Epithelial cell of proximal tubule (primary cell): Measurements from ENCODE around the gene OR9A2. TPM values are rescaled to one million over a fixed set of nuclear protein-coding genes. Genes with fewer than 3 reads are reported as not detected.

ENCODE experiments used
- DNase-seq: peaks from one replicate; pipeline ENCODE4 v3.0.0-alpha.2; 2011; ENCODE audit warnings: low read depth
- H3K4me3 ChIP-seq: 2 replicates; pipeline ENCODE4 v1.5.1; 2011; ENCODE audit warnings: low read depth, mild to moderate bottlenecking, low read length
- total RNA-seq: library from RNA; depleted of rRNA; stranded (reverse); fragments of >200 nt; gene quantifications from 2 replicates; pipeline ENCODE4 v1.2.3, GENCODE V29; 2015
- TF ChIP-seq, protein P1 (sequence below): conservative IDR thresholded peaks from 2 replicates; pipeline ENCODE4 v1.5.1; 2012; ENCODE audit warnings: low read depth, mild to moderate bottlenecking, low read length

OR9A2 gene, protein sequence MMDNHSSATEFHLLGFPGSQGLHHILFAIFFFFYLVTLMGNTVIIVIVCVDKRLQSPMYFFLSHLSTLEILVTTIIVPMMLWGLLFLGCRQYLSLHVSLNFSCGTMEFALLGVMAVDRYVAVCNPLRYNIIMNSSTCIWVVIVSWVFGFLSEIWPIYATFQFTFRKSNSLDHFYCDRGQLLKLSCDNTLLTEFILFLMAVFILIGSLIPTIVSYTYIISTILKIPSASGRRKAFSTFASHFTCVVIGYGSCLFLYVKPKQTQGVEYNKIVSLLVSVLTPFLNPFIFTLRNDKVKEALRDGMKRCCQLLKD
- total RNA-seq = 0.17 TPM in 1 of 2 replicates, not detected in the other

- DNase-seq = no peak
- TF ChIP-seq, protein P1, sequence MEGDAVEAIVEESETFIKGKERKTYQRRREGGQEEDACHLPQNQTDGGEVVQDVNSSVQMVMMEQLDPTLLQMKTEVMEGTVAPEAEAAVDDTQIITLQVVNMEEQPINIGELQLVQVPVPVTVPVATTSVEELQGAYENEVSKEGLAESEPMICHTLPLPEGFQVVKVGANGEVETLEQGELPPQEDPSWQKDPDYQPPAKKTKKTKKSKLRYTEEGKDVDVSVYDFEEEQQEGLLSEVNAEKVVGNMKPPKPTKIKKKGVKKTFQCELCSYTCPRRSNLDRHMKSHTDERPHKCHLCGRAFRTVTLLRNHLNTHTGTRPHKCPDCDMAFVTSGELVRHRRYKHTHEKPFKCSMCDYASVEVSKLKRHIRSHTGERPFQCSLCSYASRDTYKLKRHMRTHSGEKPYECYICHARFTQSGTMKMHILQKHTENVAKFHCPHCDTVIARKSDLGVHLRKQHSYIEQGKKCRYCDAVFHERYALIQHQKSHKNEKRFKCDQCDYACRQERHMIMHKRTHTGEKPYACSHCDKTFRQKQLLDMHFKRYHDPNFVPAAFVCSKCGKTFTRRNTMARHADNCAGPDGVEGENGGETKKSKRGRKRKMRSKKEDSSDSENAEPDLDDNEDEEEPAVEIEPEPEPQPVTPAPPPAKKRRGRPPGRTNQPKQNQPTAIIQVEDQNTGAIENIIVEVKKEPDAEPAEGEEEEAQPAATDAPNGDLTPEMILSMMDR = no peak
- H3K4me3 ChIP-seq = no peak within 1 kb of the TSS
These were observed at the start of gene OR9A2 for GRCh38 chr7:143027032-143027431. Gene OR9A2 (minus strand): TSS chr7:143027132. CDS start chr7:143027132, 0 bp downstream.

GRCh38 chr7:143074141-143074540 is 47.2 kb upstream of the OR9A2 start:
- H3K4me3 ChIP-seq = no peak overlapping the region
- TF ChIP-seq, protein P1 = no peak
- DNase-seq = no peak

DNA sequence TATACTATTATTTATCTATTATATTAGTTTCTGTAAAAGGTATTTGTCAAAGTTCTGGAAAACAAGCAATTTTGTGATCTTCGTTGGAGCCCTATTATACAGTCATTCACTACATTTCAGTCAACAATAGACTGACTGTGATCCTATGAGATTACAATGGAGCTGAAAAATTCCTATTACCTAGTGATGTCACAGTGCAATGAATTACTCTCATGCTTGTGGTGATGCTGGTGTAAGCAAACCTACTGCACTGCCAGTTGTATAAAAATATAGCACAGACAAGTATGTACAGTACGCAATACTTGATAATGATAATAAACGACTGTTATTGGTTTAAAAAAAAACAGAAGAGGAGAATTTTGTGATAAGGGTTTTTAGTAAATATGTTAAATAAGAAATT is 46.6 kb upstream of the OR9A2 start:
- no peak for DNase-seq
- H3K4me3 ChIP-seq = no peak overlapping the region
- TF ChIP-seq, protein P1 = no peak

DNA sequence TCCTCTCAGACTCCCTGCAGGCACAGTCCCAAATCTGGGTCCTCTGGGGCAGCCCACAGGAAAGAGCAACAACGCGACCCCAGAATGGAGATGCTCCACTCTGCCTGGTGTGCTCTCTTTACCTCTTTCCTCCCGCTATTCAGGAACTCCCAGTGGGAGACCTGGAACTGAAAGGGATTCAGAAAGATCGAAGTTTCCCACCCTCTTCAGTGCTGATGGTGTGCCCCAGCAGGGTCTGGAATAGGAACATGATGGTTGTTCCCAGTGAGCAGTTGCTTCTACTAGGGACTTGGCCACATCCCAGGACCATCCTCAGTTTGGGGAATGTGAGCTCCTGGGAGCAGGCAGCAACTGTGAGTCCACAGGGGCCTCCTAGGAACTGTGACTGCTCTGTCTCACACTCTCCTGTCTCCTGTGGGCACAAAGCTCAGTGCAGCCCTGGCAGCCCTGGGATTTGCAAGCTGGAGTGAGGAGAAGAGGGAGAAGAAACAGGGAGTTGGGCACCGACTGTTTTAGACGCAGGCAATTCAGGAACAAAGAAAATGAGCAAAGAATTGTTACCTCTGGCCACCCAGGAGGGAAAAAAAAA is 43.1 kb upstream of the OR9A2 start:
- TF ChIP-seq, protein P1 = no peak
- no peak for DNase-seq
- H3K4me3 ChIP-seq = no peak overlapping the region

DNA sequence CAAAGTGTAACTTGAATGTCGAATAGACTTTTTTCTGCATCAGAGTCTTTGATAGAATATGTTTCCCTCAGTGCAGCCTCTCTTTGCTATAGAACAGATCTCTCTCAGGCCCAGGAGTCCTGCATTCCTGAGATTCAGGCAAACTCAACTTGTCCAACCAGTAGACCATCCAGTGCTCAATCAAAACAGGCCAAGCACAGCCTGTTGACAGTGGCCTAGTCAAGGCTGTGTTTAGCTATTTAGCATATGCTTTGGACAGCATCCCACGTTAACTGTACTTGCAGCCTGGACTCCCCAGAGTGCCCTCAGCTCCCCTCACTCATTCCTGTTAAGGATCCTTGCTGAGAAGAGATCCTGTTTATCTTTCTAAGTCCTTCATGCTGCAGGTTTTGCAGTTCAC is 41.5 kb upstream of the OR9A2 start:
- DNase-seq = no peak
- H3K4me3 ChIP-seq = no peak overlapping the region
- TF ChIP-seq, protein P1 = no peak

DNA sequence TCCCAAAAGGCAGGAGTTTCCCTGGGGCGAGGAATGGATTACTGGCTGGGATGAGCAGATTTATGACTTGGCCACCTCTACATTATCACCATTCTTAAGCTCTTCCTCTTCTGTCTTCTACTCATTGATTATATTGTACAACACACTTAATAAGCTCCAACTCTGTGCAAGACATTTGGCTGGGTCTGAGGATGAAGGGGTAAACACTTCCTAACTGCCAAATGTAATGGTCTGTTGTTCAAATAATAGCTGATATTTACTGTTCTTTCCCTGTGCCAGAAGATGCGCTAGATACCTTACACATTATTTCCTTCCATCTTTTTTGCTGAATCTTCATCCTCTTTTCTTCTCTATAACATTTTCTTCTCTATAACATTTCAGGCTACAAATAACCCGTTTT is 36.8 kb upstream of the OR9A2 start:
- H3K4me3 ChIP-seq = no peak overlapping the region
- TF ChIP-seq, protein P1 = no peak
- DNase-seq = no peak

DNA sequence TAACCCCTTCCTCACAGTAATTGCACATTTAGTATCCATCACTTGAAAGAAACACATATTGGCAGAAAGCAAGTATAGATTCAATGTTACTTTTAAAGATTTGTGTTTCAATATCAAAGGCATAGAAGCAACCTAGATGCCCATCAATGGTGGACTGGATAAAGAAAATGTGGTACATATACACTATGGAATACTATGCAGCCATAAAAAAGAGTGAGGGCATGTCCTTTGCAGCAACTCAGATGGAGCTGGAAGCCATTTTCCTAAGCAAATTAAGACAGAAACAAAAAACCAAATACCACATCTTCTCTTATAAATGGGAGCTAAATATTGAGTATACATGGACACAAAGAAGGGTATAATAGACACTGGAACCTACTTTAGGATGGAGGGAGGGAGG is 28.8 kb upstream of the OR9A2 start:
- TF ChIP-seq, protein P1 = no peak
- no peak overlapping the region for H3K4me3 ChIP-seq
- no peak for DNase-seq
